Muscle layer of colon (tissue), 2 donors: ENCODE data around the gene IGFBP7.

Source experiments
- H3K27ac ChIP-seq: one replicate; pipeline ENCODE4 v1.7.0; 2013; ENCODE audit warnings: low read depth, mild to moderate bottlenecking, low read length, moderate library complexity
- H3K27me3 ChIP-seq, 2 donors: one replicate each; pipeline ENCODE4 v1.7.0; 2013; ENCODE audit warnings: low read length in 2 of 2, mild to moderate bottlenecking in 2 of 2; ENCODE audit not compliant: insufficient read depth in 2 of 2, control insufficient read depth in 1 of 2
- H3K36me3 ChIP-seq: one replicate; pipeline ENCODE4 v1.7.0; 2013; ENCODE audit warnings: mild to moderate bottlenecking, low read length; ENCODE audit not compliant: insufficient read depth
- H3K4me1 ChIP-seq: one replicate; pipeline ENCODE4 v1.7.0; 2013; ENCODE audit warnings: mild to moderate bottlenecking, low read length; ENCODE audit not compliant: insufficient read depth
- H3K4me3 ChIP-seq, 2 donors: one replicate each; pipeline ENCODE4 v1.7.0; 2013; ENCODE audit warnings: low read length in 2 of 2, low read depth in 1 of 2, mild to moderate bottlenecking in 1 of 2, moderate library complexity in 1 of 2
- H3K9ac ChIP-seq: one replicate; pipeline ENCODE4 v1.7.0; 2013; ENCODE audit warnings: low read length
- H3K9me3 ChIP-seq: one replicate; pipeline ENCODE4 v1.7.0; 2013; ENCODE audit warnings: mild to moderate bottlenecking, low read length
- donor health status: abdominal sarcoma.
- donor health status: Adenocarcinoma of cecum.

Gene IGFBP7

DNA sequence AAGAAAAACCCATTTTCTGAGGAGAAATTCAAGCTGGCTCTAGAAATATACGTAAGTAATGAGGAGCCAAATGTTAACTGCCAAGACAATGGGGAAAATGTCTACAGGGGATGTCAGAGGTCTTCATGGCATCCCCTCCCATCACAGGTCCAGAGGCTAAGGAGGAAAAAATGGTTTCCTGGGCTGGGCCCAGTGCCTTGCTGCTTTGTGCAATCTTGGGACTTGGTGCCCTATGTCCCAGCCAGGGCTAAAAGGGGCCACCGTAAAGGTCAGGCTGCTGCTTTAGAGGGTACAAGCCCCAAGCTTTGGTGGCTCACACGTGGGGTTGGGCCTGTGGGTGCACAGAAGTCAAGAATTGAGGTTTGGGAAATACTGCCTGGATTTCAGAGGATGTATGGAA is 17.2 kb upstream of the IGFBP7 start:
- no peaks in the 10 kb centered on the region for H3K27me3 ChIP-seq
- H3K4me3 ChIP-seq, result no peak overlapping the region
- H3K9ac ChIP-seq, result no peak overlapping the region
- no peaks in the 10 kb centered on the region for H3K36me3 ChIP-seq
- no peak overlapping the region for H3K27ac ChIP-seq
- no peaks in the 10 kb centered on the region for H3K4me1 ChIP-seq
- H3K9me3 ChIP-seq, result no peaks in the 10 kb centered on the region

DNA sequence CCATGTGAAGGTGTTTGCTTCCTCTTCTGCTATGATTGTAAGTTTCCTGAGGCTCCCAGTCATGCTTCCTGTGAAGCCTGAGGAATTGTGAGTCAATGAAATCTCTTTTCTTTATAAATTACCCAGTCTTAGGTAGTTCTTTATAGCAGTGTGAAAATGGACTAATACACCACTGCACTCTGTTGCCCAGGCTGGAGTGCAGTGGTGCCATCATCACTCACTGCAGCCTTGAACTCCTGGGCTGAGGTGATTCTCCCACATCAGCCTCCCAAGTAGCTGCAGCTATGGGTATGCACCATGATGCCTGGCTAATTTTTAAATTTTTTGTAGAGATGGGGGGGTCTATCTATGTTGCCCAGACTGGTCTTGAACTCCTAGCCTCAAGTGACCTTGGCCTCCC is 15.8 kb upstream of the IGFBP7 start:
- H3K4me3 ChIP-seq, result no peak overlapping the region
- no peak overlapping the region for H3K27ac ChIP-seq
- no peak overlapping the region for H3K9ac ChIP-seq
- H3K9me3 ChIP-seq, result no peaks in the 10 kb centered on the region
- no peaks in the 10 kb centered on the region for H3K36me3 ChIP-seq
- no peaks in the 10 kb centered on the region for H3K4me1 ChIP-seq
- H3K27me3 ChIP-seq, result no peaks in the 10 kb centered on the region

GRCh38 chr4:57124145-57124544 is 14.0 kb upstream of the IGFBP7 start:
- Histone ChIP-seq H3K9me3 (no peaks in the 10 kb centered on the region), H3K4me3 (no peak overlapping the region)

GRCh38 chr4:57122959-57123358 is 12.8 kb upstream of the IGFBP7 start:
- H3K9me3 ChIP-seq, result no peaks in the 10 kb centered on the region
- no peak overlapping the region for H3K4me3 ChIP-seq
- H3K9ac ChIP-seq, result no peak overlapping the region
- H3K27me3 ChIP-seq, result no peaks in the 10 kb centered on the region
- no peak overlapping the region for H3K27ac ChIP-seq
- peaks cover 16% of the 10 kb centered on the region for H3K4me1 ChIP-seq
- no peaks in the 10 kb centered on the region for H3K36me3 ChIP-seq

More at GRCh38 chr4:57124145-57124544, 14.0 kb upstream of the IGFBP7 start:
- Histone ChIP-seq H3K27ac (no peak overlapping the region), H3K27me3 (no peaks in the 10 kb centered on the region), H3K36me3 (no peaks in the 10 kb centered on the region), H3K4me1 (peaks cover 6% of the 10 kb centered on the region), H3K9ac (no peak overlapping the region)

GRCh38 chr4:57119054-57119651 is 9.0 kb upstream of the IGFBP7 start:
- Histone ChIP-seq H3K27me3 (no peaks in the 10 kb centered on the region), H3K9ac (peak overlapping the region; percentile 16), H3K36me3 (no peaks in the 10 kb centered on the region), H3K27ac (peak overlapping the region; percentile 69), H3K4me1 (peaks cover 18% of the 10 kb centered on the region), H3K4me3 (peak overlapping the region in 1 of 2 donors; percentile 6), H3K9me3 (no peaks in the 10 kb centered on the region)

GRCh38 chr4:57117491-57117890 is 7.3 kb upstream of the IGFBP7 start:
- Histone ChIP-seq H3K9me3 (no peaks in the 10 kb centered on the region), H3K4me3 (no peak overlapping the region), H3K27ac (no peak overlapping the region), H3K27me3 (no peaks in the 10 kb centered on the region), H3K36me3 (no peaks in the 10 kb centered on the region), H3K4me1 (peaks cover 22% of the 10 kb centered on the region), H3K9ac (no peak overlapping the region)

DNA sequence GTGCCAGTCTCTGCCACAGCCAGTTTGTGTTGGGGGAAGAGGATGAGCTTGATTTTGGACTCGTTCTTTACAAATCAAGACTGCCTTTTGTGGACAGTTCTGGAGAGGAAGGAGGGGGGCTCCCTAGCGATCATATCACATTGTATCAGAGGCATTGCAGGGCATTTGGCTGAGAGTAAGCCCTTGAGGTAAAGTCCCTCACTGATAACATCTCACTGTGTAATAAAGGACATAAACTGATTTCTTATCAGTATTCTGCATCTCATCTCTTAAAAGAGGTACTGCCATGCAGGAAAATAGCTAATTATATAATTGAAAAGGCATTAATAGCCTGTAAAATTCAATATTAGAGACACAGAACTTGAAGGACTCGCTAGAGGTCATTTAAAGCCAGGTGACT is 6.1 kb upstream of the IGFBP7 start:
- H3K36me3 ChIP-seq, result no peaks in the 10 kb centered on the region
- H3K4me3 ChIP-seq, result no peak overlapping the region
- no peaks in the 10 kb centered on the region for H3K9me3 ChIP-seq
- no peak overlapping the region for H3K27ac ChIP-seq
- H3K9ac ChIP-seq, result no peak overlapping the region
- no peaks in the 10 kb centered on the region for H3K27me3 ChIP-seq
- peaks cover 28% of the 10 kb centered on the region for H3K4me1 ChIP-seq

DNA sequence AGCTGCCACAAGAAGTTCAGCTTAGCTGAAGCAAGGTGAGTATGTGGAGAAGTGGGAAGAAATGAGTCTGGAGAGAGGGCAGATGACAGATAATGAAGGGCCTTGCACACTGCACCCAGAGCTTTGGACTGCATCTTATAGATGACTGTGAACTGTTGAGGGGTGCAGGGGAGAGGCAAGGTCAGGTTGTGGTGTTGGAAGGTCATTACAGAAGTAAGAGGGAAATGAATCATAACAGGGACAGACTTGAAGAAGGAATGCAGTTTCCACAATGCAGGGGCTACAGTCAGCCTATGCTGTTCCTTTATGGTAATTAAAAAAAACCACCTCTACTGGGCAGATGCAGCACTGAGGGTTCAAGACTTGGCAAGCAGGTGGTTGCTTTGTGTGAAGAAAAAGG is 4.8 kb upstream of the IGFBP7 start:
- Histone ChIP-seq H3K4me3 (no peak overlapping the region), H3K9me3 (no peaks in the 10 kb centered on the region), H3K4me1 (peaks cover 29% of the 10 kb centered on the region), H3K27ac (no peak overlapping the region), H3K9ac (no peak overlapping the region), H3K36me3 (no peaks in the 10 kb centered on the region), H3K27me3 (no peaks in the 10 kb centered on the region)

DNA sequence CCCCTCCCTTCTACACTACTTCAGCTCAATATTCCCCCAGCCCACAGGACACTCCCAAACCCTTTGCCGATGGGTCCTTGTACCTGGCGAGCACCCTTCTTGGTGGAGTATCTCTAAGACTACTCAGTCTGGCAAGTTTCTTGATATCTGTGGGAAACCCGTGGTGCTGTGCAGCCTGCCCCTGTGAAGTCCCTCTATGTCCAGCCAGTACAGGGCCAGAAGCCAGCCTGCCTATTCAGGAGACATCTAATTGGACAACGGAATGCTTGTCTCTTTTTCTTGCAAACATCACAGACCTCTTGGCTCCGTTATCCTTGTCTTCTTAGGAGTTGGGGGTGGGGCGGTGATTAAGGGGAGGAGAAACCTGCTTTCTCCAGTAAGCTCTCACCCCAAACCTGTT is 3.7 kb upstream of the IGFBP7 start:
- no peaks in the 10 kb centered on the region for H3K9me3 ChIP-seq
- peaks cover 22% of the 10 kb centered on the region for H3K4me1 ChIP-seq
- no peaks in the 10 kb centered on the region for H3K36me3 ChIP-seq
- H3K27ac ChIP-seq, result no peak overlapping the region
- no peaks in the 10 kb centered on the region for H3K27me3 ChIP-seq
- no peak overlapping the region for H3K9ac ChIP-seq
- H3K4me3 ChIP-seq, result no peak overlapping the region

DNA sequence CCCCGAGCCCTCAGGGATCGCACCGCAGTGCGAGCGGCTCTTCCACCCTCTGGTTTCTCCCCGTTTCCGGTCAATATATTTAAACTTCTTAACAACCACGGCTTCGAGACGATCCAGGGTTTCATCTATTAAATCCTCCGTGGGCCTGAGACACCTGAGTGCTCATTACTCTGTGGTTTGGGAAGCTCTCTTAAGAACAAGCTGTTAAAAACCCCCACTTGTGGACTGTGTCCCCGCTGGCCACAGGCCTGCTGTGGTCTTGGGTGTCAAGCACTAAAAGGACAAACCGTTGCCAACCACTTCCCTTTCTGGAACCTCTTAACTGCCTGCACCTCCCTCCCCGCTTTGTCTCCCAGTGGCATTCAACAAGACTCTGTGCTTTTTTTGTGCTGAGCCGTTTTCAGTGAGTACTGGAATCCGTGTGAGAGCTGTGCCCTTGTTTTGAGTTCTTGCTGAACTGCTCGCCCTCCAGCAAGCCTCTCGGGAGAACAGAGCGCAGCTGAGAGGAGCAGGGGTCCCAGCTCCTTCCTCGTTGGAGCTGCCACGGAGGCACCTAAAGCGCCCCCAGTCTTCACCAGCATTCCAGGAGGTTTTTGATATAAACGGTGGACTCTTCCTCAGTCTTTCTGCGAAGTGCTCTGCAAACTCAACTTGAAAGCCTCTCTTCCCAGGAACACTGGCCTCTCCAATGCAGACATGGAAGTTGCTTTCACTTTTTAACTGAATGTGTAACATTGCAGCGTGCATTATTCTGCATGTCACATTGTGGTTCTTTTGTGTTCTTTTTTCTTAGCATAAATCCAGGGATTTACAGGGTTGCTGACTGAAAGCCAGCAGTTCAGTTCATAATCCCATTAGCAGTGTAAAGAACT is 691 bp upstream of the IGFBP7 start:
- Histone ChIP-seq H3K4me1 (peaks cover 19% of the 10 kb centered on the region), H3K27me3 (no peaks in the 10 kb centered on the region), H3K4me3 (peak overlapping the region; percentile 70 to 94), H3K27ac (peak overlapping the region; percentile 99), H3K9ac (peak overlapping the region; percentile 79), H3K9me3 (no peaks in the 10 kb centered on the region), H3K36me3 (no peaks in the 10 kb centered on the region)

DNA sequence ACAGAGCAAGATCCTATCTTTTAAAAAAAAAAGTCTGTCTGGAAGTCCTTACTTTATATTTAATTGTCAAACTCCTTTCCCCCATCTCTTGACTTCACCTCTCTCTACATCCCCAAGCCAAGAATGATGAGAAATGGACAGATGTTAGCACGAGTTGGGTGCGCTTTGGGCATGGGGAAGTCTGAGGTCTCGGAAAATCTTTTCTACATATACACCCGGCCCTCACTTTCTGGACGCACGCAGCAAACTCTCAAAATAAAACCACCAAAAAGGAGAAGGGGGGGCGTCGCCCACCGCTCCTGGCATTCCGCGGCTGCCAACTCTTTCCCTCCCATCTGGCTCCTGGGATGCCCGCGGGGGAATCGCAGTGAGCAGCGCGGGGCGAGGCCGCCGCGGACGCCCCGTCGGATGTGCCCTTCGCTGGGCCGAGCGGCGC is 756 bp downstream of the IGFBP7 start:
- H3K4me1 ChIP-seq, result peaks cover 32% of the 10 kb centered on the region

More for the DNA sequence above, 756 bp downstream of the IGFBP7 start:
- Histone ChIP-seq H3K9me3 (no peaks in the 10 kb centered on the region), H3K9ac (peak overlapping the region; percentile 18), H3K27ac (peak overlapping the region; percentile 99), H3K36me3 (no peaks in the 10 kb centered on the region), H3K4me3 (peak overlapping the region; percentile 70 to 94), H3K27me3 (no peaks in the 10 kb centered on the region)
